Measurements from ENCODE around the gene ARHGAP27.

GRCh38 chr17:45409659-45410076, 23.0 kb downstream of the ARHGAP27 start:
- TF ChIP-seq CTCF (conservative IDR thresholded peaks at IDR 0.05; ENCODE audit: low read depth, low read length) (no peak), POLR2A (IDR thresholded peaks at IDR 0.05; ENCODE audit: low read depth, low read length) (no peak), MAFK (IDR thresholded peaks at IDR 0.05; ENCODE audit: low read depth, low read length) (no peak), RCOR1 (IDR thresholded peaks at IDR 0.05; ENCODE audit: insufficient replicate concordance, low read length) (no peak), CHD1 (IDR thresholded peaks at IDR 0.05; ENCODE audit: low read depth, low read length) (no peak), CEBPB (IDR thresholded peaks at IDR 0.05; ENCODE audit: low read depth, low read length) (no peak), MAZ (IDR thresholded peaks at IDR 0.05; ENCODE audit: borderline replicate concordance, low read depth, low read length) (no peak), NFE2L2 (IDR thresholded peaks at IDR 0.05; ENCODE audit: low read depth, low read length) (no peak), MXI1 (IDR thresholded peaks at IDR 0.05; ENCODE audit: borderline replicate concordance, low read depth, low read length) (no peak), SMC3 (IDR thresholded peaks at IDR 0.05; ENCODE audit: low read depth, low read length) (no peak), BHLHE40 (IDR thresholded peaks at IDR 0.05; ENCODE audit: low read depth, low read length) (no peak), RAD21 (IDR thresholded peaks at IDR 0.05; ENCODE audit: low read length) (no peak)
- TF ChIP-seq, protein P1, sequence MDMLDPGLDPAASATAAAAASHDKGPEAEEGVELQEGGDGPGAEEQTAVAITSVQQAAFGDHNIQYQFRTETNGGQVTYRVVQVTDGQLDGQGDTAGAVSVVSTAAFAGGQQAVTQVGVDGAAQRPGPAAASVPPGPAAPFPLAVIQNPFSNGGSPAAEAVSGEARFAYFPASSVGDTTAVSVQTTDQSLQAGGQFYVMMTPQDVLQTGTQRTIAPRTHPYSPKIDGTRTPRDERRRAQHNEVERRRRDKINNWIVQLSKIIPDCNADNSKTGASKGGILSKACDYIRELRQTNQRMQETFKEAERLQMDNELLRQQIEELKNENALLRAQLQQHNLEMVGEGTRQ (IDR thresholded peaks at IDR 0.05; ENCODE audit: low read depth, low read length): no peak
- TF ChIP-seq, protein P2, sequence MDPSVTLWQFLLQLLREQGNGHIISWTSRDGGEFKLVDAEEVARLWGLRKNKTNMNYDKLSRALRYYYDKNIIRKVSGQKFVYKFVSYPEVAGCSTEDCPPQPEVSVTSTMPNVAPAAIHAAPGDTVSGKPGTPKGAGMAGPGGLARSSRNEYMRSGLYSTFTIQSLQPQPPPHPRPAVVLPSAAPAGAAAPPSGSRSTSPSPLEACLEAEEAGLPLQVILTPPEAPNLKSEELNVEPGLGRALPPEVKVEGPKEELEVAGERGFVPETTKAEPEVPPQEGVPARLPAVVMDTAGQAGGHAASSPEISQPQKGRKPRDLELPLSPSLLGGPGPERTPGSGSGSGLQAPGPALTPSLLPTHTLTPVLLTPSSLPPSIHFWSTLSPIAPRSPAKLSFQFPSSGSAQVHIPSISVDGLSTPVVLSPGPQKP (IDR thresholded peaks at IDR 0.05; ENCODE audit: borderline replicate concordance, low read depth, low read length): no peak

Measured in IMR-90 (cell line).